ENCODE measurements around the gene CCDC7.

DNA sequence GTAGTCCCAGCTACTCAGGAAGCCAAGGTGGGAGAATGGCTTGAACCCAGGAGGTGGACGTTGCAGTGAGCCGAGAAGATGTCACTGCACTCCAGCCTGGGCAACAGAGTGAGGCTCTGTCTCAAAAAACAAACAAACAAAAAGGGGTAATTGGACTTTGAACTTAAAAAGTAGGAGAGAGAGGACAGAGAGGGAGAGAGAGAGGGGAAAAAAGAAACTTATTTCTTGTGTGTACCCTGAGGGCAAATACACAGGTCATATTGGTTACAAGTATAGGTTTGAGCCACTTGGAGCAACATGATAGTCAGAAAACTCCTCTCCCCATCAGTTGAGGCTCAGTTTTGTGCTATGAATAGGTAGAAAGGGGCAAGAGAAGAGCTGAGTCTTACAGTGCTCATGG lies 42.8 kb upstream of the CCDC7 start:
- TF ChIP-seq, protein P1, sequence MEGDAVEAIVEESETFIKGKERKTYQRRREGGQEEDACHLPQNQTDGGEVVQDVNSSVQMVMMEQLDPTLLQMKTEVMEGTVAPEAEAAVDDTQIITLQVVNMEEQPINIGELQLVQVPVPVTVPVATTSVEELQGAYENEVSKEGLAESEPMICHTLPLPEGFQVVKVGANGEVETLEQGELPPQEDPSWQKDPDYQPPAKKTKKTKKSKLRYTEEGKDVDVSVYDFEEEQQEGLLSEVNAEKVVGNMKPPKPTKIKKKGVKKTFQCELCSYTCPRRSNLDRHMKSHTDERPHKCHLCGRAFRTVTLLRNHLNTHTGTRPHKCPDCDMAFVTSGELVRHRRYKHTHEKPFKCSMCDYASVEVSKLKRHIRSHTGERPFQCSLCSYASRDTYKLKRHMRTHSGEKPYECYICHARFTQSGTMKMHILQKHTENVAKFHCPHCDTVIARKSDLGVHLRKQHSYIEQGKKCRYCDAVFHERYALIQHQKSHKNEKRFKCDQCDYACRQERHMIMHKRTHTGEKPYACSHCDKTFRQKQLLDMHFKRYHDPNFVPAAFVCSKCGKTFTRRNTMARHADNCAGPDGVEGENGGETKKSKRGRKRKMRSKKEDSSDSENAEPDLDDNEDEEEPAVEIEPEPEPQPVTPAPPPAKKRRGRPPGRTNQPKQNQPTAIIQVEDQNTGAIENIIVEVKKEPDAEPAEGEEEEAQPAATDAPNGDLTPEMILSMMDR (IDR thresholded peaks at IDR 0.05): no peak
- no peak for TF ChIP-seq POLR2A (IDR thresholded peaks at IDR 0.05)
